ENCODE data around the gene TRAF4. TPM values are rescaled to one million over a fixed set of nuclear protein-coding genes. Genes with fewer than 3 reads are reported as not detected.

The TRAF4 gene, protein sequence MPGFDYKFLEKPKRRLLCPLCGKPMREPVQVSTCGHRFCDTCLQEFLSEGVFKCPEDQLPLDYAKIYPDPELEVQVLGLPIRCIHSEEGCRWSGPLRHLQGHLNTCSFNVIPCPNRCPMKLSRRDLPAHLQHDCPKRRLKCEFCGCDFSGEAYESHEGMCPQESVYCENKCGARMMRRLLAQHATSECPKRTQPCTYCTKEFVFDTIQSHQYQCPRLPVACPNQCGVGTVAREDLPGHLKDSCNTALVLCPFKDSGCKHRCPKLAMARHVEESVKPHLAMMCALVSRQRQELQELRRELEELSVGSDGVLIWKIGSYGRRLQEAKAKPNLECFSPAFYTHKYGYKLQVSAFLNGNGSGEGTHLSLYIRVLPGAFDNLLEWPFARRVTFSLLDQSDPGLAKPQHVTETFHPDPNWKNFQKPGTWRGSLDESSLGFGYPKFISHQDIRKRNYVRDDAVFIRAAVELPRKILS
- total RNA-seq = 10 to 100 TPM; 35.7 to 92.4 TPM
- 10 to 100 TPM; 51.9 to 56.3 TPM for polyA plus RNA-seq
- long read RNA-seq, donor 1, transcript TRAF4-201 (7 exons, 2,923 nt) = major isoform, 23 of 28 reads
- long read RNA-seq, donor 1, partial matches to known transcripts = 0 of 28 reads
- long read RNA-seq, donor 1, other reads (novel, unspliced or antisense) = 0 of 28 reads
- long read RNA-seq, donor 2, transcript TRAF4-201 (7 exons, 2,923 nt) = major isoform, 5 of 8 reads
- long read RNA-seq, donor 2, partial matches to known transcripts = 0 of 8 reads
- long read RNA-seq, donor 2, other reads (novel, unspliced or antisense) = 0 of 8 reads
- long read RNA-seq, donor 3, transcript TRAF4-201 (7 exons, 2,923 nt) = major isoform, 11 of 31 reads
- long read RNA-seq, donor 3, partial matches to known transcripts = 17 of 31 reads
- long read RNA-seq, donor 3, other reads (novel, unspliced or antisense) = 0 of 31 reads
- long read RNA-seq, donor 4, partial matches to known transcripts = 22 of 26 reads
- long read RNA-seq, donor 4, other reads (novel, unspliced or antisense) = 0 of 26 reads
- long read RNA-seq, donor 5, transcript TRAF4-201 (7 exons, 2,923 nt) = major isoform, 24 of 24 reads
- long read RNA-seq, donor 5, partial matches to known transcripts = 0 of 24 reads
- long read RNA-seq, donor 5, other reads (novel, unspliced or antisense) = 0 of 24 reads

DNA sequence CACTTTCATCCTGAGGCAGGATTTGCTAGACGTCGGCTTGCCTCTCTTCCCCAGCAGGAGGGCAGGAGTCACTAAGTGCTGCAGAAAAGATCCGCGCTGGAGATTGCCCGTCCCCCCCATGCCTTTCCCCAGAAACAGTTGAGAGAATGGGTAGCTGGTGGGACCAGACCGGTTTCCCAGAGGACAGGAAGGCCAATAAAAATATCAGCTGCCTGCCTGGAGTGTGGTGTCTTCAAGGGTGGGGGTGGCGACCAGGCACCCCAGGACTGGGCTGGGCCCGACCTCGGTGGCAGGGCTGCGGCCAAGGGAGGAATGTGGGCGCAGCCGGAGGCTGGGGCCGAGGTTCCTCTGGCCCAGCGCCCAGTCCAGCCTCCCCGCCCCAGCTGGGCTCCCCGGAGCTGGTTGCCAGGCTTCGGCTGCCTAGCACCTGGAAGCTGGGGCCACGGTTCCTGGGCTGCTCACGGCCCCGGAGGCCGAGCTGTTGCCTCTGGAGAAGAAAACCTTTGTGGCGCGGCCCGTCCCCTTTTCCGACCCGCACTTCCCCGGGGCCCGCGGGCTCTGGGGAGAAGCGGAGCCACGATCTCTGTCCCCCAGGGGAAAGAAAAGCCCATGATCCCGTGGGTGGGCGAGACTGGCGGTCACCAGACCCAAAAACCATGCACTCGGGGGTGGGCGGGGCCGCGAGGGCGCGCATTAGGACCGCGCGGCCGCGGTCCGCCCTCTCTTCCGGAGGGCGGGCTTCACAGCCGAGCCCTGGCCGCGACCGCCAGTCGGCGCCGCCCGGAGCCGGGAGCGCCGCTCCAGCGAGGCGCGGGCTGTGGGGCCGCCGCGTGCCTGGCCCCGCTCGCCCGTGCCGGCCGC lies at the start of gene TRAF4:
TRAF4 (plus strand) TSS at position 769 of the 861 bp plus-strand sequence. CDS start 102 bp downstream, outside the sequence.
- TF ChIP-seq, protein P1, sequence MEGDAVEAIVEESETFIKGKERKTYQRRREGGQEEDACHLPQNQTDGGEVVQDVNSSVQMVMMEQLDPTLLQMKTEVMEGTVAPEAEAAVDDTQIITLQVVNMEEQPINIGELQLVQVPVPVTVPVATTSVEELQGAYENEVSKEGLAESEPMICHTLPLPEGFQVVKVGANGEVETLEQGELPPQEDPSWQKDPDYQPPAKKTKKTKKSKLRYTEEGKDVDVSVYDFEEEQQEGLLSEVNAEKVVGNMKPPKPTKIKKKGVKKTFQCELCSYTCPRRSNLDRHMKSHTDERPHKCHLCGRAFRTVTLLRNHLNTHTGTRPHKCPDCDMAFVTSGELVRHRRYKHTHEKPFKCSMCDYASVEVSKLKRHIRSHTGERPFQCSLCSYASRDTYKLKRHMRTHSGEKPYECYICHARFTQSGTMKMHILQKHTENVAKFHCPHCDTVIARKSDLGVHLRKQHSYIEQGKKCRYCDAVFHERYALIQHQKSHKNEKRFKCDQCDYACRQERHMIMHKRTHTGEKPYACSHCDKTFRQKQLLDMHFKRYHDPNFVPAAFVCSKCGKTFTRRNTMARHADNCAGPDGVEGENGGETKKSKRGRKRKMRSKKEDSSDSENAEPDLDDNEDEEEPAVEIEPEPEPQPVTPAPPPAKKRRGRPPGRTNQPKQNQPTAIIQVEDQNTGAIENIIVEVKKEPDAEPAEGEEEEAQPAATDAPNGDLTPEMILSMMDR (IDR thresholded peaks at IDR 0.05; ENCODE audit: control extremely low read depth, extremely low read depth) = no peak
- 1 to 2% methylated on average over 38 to 70 of the region's 70 CpGs for WGBS, 2 donors

DNA sequence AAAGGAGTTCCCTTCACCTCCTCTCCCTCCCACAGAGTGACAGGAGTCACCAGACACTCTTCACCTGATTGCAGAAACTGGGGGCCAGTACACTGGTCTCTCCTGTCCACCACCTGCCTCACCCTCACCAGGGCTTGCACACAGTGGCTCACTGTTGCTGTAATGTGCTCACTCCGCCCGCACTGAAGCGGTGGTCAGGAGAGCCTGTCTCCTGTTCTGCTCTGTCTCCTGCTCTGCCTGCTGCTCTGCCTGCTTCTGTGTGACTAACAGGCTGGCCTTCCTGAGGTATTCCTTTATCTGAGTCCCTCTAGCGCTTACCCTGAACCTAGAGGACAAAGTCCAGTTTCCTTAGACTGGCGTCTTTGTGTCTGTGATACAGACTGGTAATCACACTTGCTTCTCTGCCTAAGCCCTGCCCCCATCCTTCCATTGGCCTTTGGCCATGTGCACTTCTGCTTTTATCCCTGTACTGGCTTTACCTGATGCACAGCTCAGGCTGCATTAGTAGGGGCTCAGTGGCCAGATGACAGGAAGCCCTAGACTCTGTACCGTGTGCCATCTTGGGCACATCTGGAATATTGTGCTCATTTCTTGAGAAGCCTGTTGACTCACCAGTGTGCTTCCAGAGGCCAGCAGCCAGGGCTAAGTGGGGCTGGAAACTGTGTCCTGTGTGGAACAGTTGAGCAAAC lies 45.4 kb upstream of the TRAF4 start:
- no peaks in the 10 kb centered on the region for H3K9me3 ChIP-seq (ENCODE audit: control insufficient read depth in 4 of 4, insufficient read depth in 3 of 4, low read length in 3 of 4)
- DNase-seq = no peak
- no peak overlapping the region for H3K27ac ChIP-seq (ENCODE audit: low read depth in 1 of 2, low read length in 1 of 2)
- ATAC-seq (ENCODE audit: insufficient read depth, low FRiP score) = no peak
- H3K9ac ChIP-seq (ENCODE audit: insufficient read depth in 1 of 2, low read length in 2 of 2) = no peak overlapping the region
- peaks cover 63 to 88% (median 71%) of the 10 kb centered on the region in 4 donors for H3K36me3 ChIP-seq (ENCODE audit: control insufficient read depth in 4 of 4, insufficient read depth in 4 of 4, low read length in 4 of 4)
- H3K4me1 ChIP-seq (ENCODE audit: control insufficient read depth in 5 of 5, insufficient read depth in 5 of 5, low read length in 5 of 5) = no peaks in the 10 kb centered on the region
- TF ChIP-seq, protein P1 (IDR thresholded peaks at IDR 0.05; ENCODE audit: control extremely low read depth, extremely low read depth) = no peak
- H3K4me3 ChIP-seq = no peak overlapping the region
- WGBS, 2 donors = 88 to 93% methylated on average over 6 of the region's 6 CpGs
- no peaks in the 10 kb centered on the region for H3K27me3 ChIP-seq (ENCODE audit: control insufficient read depth in 3 of 3, insufficient read depth in 3 of 3, low read length in 2 of 3)

More for the DNA sequence above, at the start of gene TRAF4:
- H3K9ac ChIP-seq (ENCODE audit: insufficient read depth in 1 of 2, low read length in 2 of 2) = peak within 1 kb of the TSS; percentile 95 to 97
- H3K4me3 ChIP-seq = peak within 1 kb of the TSS; percentile 68
- peaks cover 0 to 16% (median 8%) of the 10 kb centered on the region in 4 donors for H3K36me3 ChIP-seq (ENCODE audit: control insufficient read depth in 4 of 4, insufficient read depth in 4 of 4, low read length in 4 of 4)
- ATAC-seq (ENCODE audit: insufficient read depth, low FRiP score) (peak; percentile 83), DNase-seq (peak; percentile 90 to 94 (median 91))
- H3K27ac ChIP-seq (ENCODE audit: low read depth in 1 of 2, low read length in 1 of 2) = peak within 1 kb of the TSS; percentile 27 to 96
- H3K9me3 ChIP-seq (ENCODE audit: control insufficient read depth in 4 of 4, insufficient read depth in 3 of 4, low read length in 3 of 4) = no peaks in the 10 kb centered on the region
- H3K27me3 ChIP-seq (ENCODE audit: control insufficient read depth in 3 of 3, insufficient read depth in 3 of 3, low read length in 2 of 3) = no peaks in the 10 kb centered on the region
- H3K4me1 ChIP-seq (ENCODE audit: control insufficient read depth in 5 of 5, insufficient read depth in 5 of 5, low read length in 5 of 5) = peaks cover 0 to 41% (median 12%) of the 10 kb centered on the region in 5 donors

DNA sequence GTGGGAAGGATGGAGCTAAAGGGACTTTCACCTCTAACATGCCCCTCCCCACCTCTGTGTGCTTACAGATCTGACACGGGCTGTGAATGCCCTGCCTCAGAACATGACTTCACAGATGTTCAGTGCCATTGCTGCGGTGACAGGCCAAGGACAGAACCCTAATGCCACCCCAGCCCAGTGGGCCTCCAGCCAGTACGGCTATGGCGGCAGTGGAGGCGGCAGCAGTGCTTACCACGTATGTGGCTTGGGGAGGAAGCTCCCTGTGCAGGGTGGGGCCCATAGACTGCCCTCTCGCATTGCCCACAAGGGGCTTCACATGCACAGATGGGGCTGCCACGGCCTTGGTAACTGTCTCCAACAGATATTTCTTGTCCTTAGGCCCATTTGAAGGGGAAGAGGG lies 43.5 kb upstream of the TRAF4 start:
- ATAC-seq (ENCODE audit: insufficient read depth, low FRiP score) (no peak), DNase-seq (no peak)
- H3K27me3 ChIP-seq (ENCODE audit: control insufficient read depth in 3 of 3, insufficient read depth in 3 of 3, low read length in 2 of 3) = no peaks in the 10 kb centered on the region
- 90 to 91% methylated on average over 8 of the region's 8 CpGs for WGBS, 2 donors
- no peaks in the 10 kb centered on the region for H3K9me3 ChIP-seq (ENCODE audit: control insufficient read depth in 4 of 4, insufficient read depth in 3 of 4, low read length in 3 of 4)
- no peak overlapping the region for H3K27ac ChIP-seq (ENCODE audit: low read depth in 1 of 2, low read length in 1 of 2)
- H3K9ac ChIP-seq (ENCODE audit: insufficient read depth in 1 of 2, low read length in 2 of 2) = no peak overlapping the region
- H3K4me3 ChIP-seq = no peak overlapping the region
- peaks cover 54 to 91% (median 58%) of the 10 kb centered on the region in 4 donors for H3K36me3 ChIP-seq (ENCODE audit: control insufficient read depth in 4 of 4, insufficient read depth in 4 of 4, low read length in 4 of 4)
- TF ChIP-seq, protein P1 (IDR thresholded peaks at IDR 0.05; ENCODE audit: control extremely low read depth, extremely low read depth) = no peak
- H3K4me1 ChIP-seq (ENCODE audit: control insufficient read depth in 5 of 5, insufficient read depth in 5 of 5, low read length in 5 of 5) = no peaks in the 10 kb centered on the region

Data from lung (tissue), 16 donors.